Activated CD4-positive, alpha-beta T cell treated with anti-CD3 and anti-CD28 coated beads for 48 hours (primary cell): ENCODE results near the gene RYR3.

Source experiments
- DNase-seq: peaks from one replicate; pipeline ENCODE4 v3.0.0-alpha.2; 2020

RYR3 gene

GRCh38 chr15:33393546-33393945 is 82.8 kb downstream of the RYR3 start:
- DNase-seq = no peak

- no peak for DNase-seq
Measured at GRCh38 chr15:33395321-33395720, 84.6 kb downstream of the RYR3 start.

GRCh38 chr15:33395846-33396245 is 85.1 kb downstream of the RYR3 start:
- DNase-seq = no peak

GRCh38 chr15:33396475-33396874 is 85.7 kb downstream of the RYR3 start:
- no peak for DNase-seq

GRCh38 chr15:33398555-33398954 is 87.8 kb downstream of the RYR3 start:
- DNase-seq = no peak

GRCh38 chr15:33400941-33401340 is 90.2 kb downstream of the RYR3 start:
- no peak for DNase-seq

GRCh38 chr15:33402600-33402999 is 91.8 kb downstream of the RYR3 start:
- no peak for DNase-seq

- DNase-seq = no peak
Measured at GRCh38 chr15:33405096-33405495, 94.3 kb downstream of the RYR3 start.

GRCh38 chr15:33411596-33412540 is 101.1 kb downstream of the RYR3 start:
- DNase-seq = no peak

- DNase-seq = no peak
Measured at GRCh38 chr15:33419701-33420100, 108.9 kb downstream of the RYR3 start.

GRCh38 chr15:33424025-33424424 is 113.3 kb downstream of the RYR3 start:
- DNase-seq = no peak

- DNase-seq = no peak
Measured at GRCh38 chr15:33425142-33425541, 114.4 kb downstream of the RYR3 start.

GRCh38 chr15:33430577-33430976 is 119.8 kb downstream of the RYR3 start:
- no peak for DNase-seq

GRCh38 chr15:33433821-33434220 is 123.1 kb downstream of the RYR3 start:
- no peak for DNase-seq

- no peak for DNase-seq
Measured at GRCh38 chr15:33438396-33438795, 127.6 kb downstream of the RYR3 start.

GRCh38 chr15:33440900-33441299 is 130.1 kb downstream of the RYR3 start:
- DNase-seq = no peak

- DNase-seq = no peak
Measured at GRCh38 chr15:33442449-33442848, 131.7 kb downstream of the RYR3 start.

GRCh38 chr15:33443708-33444107 is 132.9 kb downstream of the RYR3 start:
- no peak for DNase-seq

- no peak for DNase-seq
Measured at GRCh38 chr15:33445984-33446383, 135.2 kb downstream of the RYR3 start.

GRCh38 chr15:33448151-33448550 is 137.4 kb downstream of the RYR3 start:
- DNase-seq = no peak

GRCh38 chr15:33448961-33449606 is 138.3 kb downstream of the RYR3 start:
- DNase-seq = no peak

- no peak for DNase-seq
Measured at GRCh38 chr15:33449810-33450209, 139.0 kb downstream of the RYR3 start.

- DNase-seq = no peak
Measured at GRCh38 chr15:33451385-33451784, 140.6 kb downstream of the RYR3 start.

GRCh38 chr15:33453761-33454160 is 143.0 kb downstream of the RYR3 start:
- DNase-seq = no peak
